ENCODE results near the gene EPHA6.

EPHA6 gene

GRCh38 chr3:97102641-97103040, 288.2 kb downstream of the EPHA6 start:
- Histone ChIP-seq H3K4me2 (ENCODE audit: insufficient read depth, low read length) (no peak overlapping the region), H3K27me3 (ENCODE audit: insufficient read depth, low read length, poor library complexity) (no peaks in the 10 kb centered on the region), H3K9me3 (ENCODE audit: insufficient read depth, low read length, severe bottlenecking) (no peaks in the 10 kb centered on the region), H3K79me2 (ENCODE audit: insufficient read depth, low read length) (no peaks in the 10 kb centered on the region), H3K4me3 (ENCODE audit: low read depth in 1 of 2, low read length in 2 of 2) (no peak overlapping the region), H3K9ac (ENCODE audit: low read depth, low read length) (no peak overlapping the region), H3K4me1 (ENCODE audit: insufficient read depth, low read length) (no peaks in the 10 kb centered on the region), H4K20me1 (ENCODE audit: insufficient read depth, low read length) (no peaks in the 10 kb centered on the region), H2AFZ (ENCODE audit: low read depth, low read length) (no peak overlapping the region), H3K27ac (ENCODE audit: low read length) (no peak overlapping the region), H3K36me3 (ENCODE audit: insufficient read depth, low read length) (no peaks in the 10 kb centered on the region)
- ATAC-seq (ENCODE audit: insufficient read depth, low read depth) = no peak
- TF ChIP-seq EZH2 (IDR thresholded peaks at IDR 0.05; ENCODE audit: borderline replicate concordance, low read depth, low read length, severe bottlenecking) = no peak
- TF ChIP-seq CTCF (IDR thresholded peaks at IDR 0.05; ENCODE audit: borderline replicate concordance, extremely low read depth, low read length, poor library complexity, severe bottlenecking) = no peak
- DNase-seq = no peak

GRCh38 chr3:97105989-97106651, 291.7 kb downstream of the EPHA6 start:
- ATAC-seq (ENCODE audit: insufficient read depth, low read depth) (no peak), DNase-seq (no peak)
- Histone ChIP-seq H3K4me3 (ENCODE audit: low read depth in 1 of 2, low read length in 2 of 2) (no peak overlapping the region), H4K20me1 (ENCODE audit: insufficient read depth, low read length) (no peaks in the 10 kb centered on the region), H2AFZ (ENCODE audit: low read depth, low read length) (no peak overlapping the region), H3K27me3 (ENCODE audit: insufficient read depth, low read length, poor library complexity) (no peaks in the 10 kb centered on the region), H3K36me3 (ENCODE audit: insufficient read depth, low read length) (no peaks in the 10 kb centered on the region), H3K4me2 (ENCODE audit: insufficient read depth, low read length) (no peak overlapping the region), H3K9me3 (ENCODE audit: insufficient read depth, low read length, severe bottlenecking) (no peaks in the 10 kb centered on the region), H3K79me2 (ENCODE audit: insufficient read depth, low read length) (no peaks in the 10 kb centered on the region), H3K27ac (ENCODE audit: low read length) (no peak overlapping the region), H3K4me1 (ENCODE audit: insufficient read depth, low read length) (no peaks in the 10 kb centered on the region), H3K9ac (ENCODE audit: low read depth, low read length) (no peak overlapping the region)
- TF ChIP-seq CTCF (IDR thresholded peaks at IDR 0.05; ENCODE audit: borderline replicate concordance, extremely low read depth, low read length, poor library complexity, severe bottlenecking) (no peak), EZH2 (IDR thresholded peaks at IDR 0.05; ENCODE audit: borderline replicate concordance, low read depth, low read length, severe bottlenecking) (no peak)

- no peaks in the 10 kb centered on the region for H4K20me1 ChIP-seq (ENCODE audit: insufficient read depth, low read length)
Measured at GRCh38 chr3:97106652-97106989, 292.2 kb downstream of the EPHA6 start.

More at GRCh38 chr3:97106652-97106989, 292.2 kb downstream of the EPHA6 start:
- Histone ChIP-seq H3K4me3 (ENCODE audit: low read depth in 1 of 2, low read length in 2 of 2) (no peak overlapping the region), H3K9ac (ENCODE audit: low read depth, low read length) (no peak overlapping the region), H2AFZ (ENCODE audit: low read depth, low read length) (no peak overlapping the region), H3K36me3 (ENCODE audit: insufficient read depth, low read length) (no peaks in the 10 kb centered on the region), H3K4me2 (ENCODE audit: insufficient read depth, low read length) (no peak overlapping the region), H3K27me3 (ENCODE audit: insufficient read depth, low read length, poor library complexity) (no peaks in the 10 kb centered on the region), H3K4me1 (ENCODE audit: insufficient read depth, low read length) (no peaks in the 10 kb centered on the region), H3K9me3 (ENCODE audit: insufficient read depth, low read length, severe bottlenecking) (no peaks in the 10 kb centered on the region), H3K27ac (ENCODE audit: low read length) (no peak overlapping the region), H3K79me2 (ENCODE audit: insufficient read depth, low read length) (no peaks in the 10 kb centered on the region)
- no peak for DNase-seq
- TF ChIP-seq EZH2 (IDR thresholded peaks at IDR 0.05; ENCODE audit: borderline replicate concordance, low read depth, low read length, severe bottlenecking) (no peak), CTCF (IDR thresholded peaks at IDR 0.05; ENCODE audit: borderline replicate concordance, extremely low read depth, low read length, poor library complexity, severe bottlenecking) (no peak)
- ATAC-seq (ENCODE audit: insufficient read depth, low read depth) = no peak

Data from DND-41 (cell line).